Calu3 (cell line): ENCODE measurements around the gene EXOC6B. TPM values are rescaled to one million over a fixed set of nuclear protein-coding genes. Genes with fewer than 3 reads are reported as not detected.

Source experiments
- BruUV-seq: library from RNA; stranded (reverse); fragments of 400-500 nt; replicated peaks from 2 replicates; lab custom pipeline; 2021; lab: Mats Ljungman, UMichigan
- CTCF ChIA-PET: fragments of 300-600 bp; sonication (Branson Sonifier 250); formaldehyde crosslinking; loops from one replicate; lab custom pipeline; 2022; ENCODE audit warnings: antibody characterized with exemption; lab: Charles Lee
- DNase-seq: peaks from one replicate; pipeline ENCODE4 v3.0.0; 2022
- H3K27ac Mint-ChIP-seq: one replicate; pipeline ENCODE4 v1.8.0; 2022; ENCODE audit warnings: mixed read lengths; ENCODE audit not compliant: unreplicated experiment
- H3K27me3 Mint-ChIP-seq: one replicate; pipeline ENCODE4 v1.8.0; 2022; ENCODE audit warnings: mixed read lengths; ENCODE audit not compliant: unreplicated experiment
- H3K36me3 Mint-ChIP-seq: one replicate; pipeline ENCODE4 v1.8.0; 2022; ENCODE audit warnings: mild to moderate bottlenecking, moderate library complexity, mixed read lengths; ENCODE audit not compliant: insufficient read depth, unreplicated experiment
- H3K4me1 Mint-ChIP-seq: one replicate; pipeline ENCODE4 v1.8.0; 2022; ENCODE audit warnings: mild to moderate bottlenecking, low read depth, mixed read lengths; ENCODE audit not compliant: unreplicated experiment
- H3K4me3 Mint-ChIP-seq: one replicate; pipeline ENCODE4 v1.8.0; 2022; ENCODE audit warnings: mild to moderate bottlenecking, low read depth, moderate library complexity, mixed read lengths; ENCODE audit not compliant: unreplicated experiment
- H3K9me3 Mint-ChIP-seq: one replicate; pipeline ENCODE4 v1.8.0; 2022; ENCODE audit warnings: low read depth, mixed read lengths; ENCODE audit not compliant: unreplicated experiment
- intact Hi-C: fragments of 100-400 bp; cut with micrococcal nuclease; formaldehyde crosslinking; loops from one replicate; pipeline ENCODE4 v1.10.0; 2022; ENCODE audit not compliant: unreplicated experiment
- total RNA-seq: library from RNA; stranded (reverse); gene quantifications from 2 replicates; pipeline ENCODE4 v1.2.3, GENCODE V29; 2022
- TF ChIP-seq, protein P1 (sequence below): fragments of 200-600 bp; IDR thresholded peaks from one replicate; pipeline ENCODE4 v1.8.0; 2022; ENCODE audit warnings: antibody characterized with exemption; ENCODE audit not compliant: unreplicated experiment

The EXOC6B gene
- total RNA-seq, 1 experiment from 2014 or later: 26.6 TPM

DNA sequence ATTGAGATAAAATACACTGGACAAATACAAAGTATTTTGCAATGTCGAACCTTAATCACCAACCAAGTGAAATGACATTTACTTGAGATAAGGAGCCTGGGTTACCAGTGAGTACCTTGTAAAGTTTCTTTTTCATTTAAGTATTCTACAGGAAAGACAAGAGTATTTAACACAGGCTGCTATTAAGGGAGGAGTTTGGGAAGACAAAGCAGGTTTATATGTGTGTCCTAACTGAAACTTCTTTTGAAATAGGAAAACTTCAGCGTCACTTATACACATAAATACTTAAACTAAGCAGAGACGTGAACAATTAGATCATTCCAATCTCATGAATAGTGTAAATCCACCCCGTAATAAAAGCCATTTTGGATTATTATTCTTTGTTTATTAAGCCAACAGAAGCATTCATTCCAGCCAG is 551.4 kb downstream of the EXOC6B start:
- Mint-ChIP-seq H3K36me3 (no peaks in the 10 kb centered on the region), H3K27ac (no peak overlapping the region), H3K27me3 (no peaks in the 10 kb centered on the region), H3K4me1 (peaks cover 50% of the 10 kb centered on the region), H3K9me3 (no peaks in the 10 kb centered on the region), H3K4me3 (no peak overlapping the region)
- BruUV-seq: no TSS peak
- CTCF ChIA-PET: no interaction called here
- intact Hi-C loops: no loop called here
- DNase-seq: no peak
- TF ChIP-seq, protein P1, sequence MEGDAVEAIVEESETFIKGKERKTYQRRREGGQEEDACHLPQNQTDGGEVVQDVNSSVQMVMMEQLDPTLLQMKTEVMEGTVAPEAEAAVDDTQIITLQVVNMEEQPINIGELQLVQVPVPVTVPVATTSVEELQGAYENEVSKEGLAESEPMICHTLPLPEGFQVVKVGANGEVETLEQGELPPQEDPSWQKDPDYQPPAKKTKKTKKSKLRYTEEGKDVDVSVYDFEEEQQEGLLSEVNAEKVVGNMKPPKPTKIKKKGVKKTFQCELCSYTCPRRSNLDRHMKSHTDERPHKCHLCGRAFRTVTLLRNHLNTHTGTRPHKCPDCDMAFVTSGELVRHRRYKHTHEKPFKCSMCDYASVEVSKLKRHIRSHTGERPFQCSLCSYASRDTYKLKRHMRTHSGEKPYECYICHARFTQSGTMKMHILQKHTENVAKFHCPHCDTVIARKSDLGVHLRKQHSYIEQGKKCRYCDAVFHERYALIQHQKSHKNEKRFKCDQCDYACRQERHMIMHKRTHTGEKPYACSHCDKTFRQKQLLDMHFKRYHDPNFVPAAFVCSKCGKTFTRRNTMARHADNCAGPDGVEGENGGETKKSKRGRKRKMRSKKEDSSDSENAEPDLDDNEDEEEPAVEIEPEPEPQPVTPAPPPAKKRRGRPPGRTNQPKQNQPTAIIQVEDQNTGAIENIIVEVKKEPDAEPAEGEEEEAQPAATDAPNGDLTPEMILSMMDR: no peak

DNA sequence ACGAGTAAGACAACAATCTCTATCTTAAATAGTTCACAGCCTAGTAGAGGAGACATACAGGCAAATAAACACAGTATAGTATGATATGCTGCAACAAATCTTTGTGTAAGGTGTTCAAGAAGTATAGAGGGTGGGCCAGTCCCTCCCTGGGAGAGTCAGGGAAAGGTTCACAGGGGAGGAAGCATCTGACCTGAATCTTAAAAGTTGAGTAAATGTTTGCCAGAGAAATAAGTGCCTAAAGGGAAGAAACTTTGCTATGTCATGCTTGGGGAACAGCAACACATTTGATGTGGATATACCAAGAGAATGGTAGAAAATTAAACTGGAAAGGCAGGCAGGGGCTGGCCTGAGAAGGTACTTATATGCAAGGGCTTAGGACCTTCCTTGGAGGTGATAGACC is 552.4 kb downstream of the EXOC6B start:
- H3K4me1 Mint-ChIP-seq: peaks cover 50% of the 10 kb centered on the region
- no peaks in the 10 kb centered on the region for H3K27me3 Mint-ChIP-seq
- H3K9me3 Mint-ChIP-seq: no peaks in the 10 kb centered on the region
- CTCF ChIA-PET: no interaction called here
- TF ChIP-seq, protein P1: no peak
- H3K4me3 Mint-ChIP-seq: no peak overlapping the region
- H3K27ac Mint-ChIP-seq: no peak overlapping the region
- BruUV-seq: no TSS peak
- no peaks in the 10 kb centered on the region for H3K36me3 Mint-ChIP-seq
- intact Hi-C loops: no loop called here
- DNase-seq: no peak

DNA sequence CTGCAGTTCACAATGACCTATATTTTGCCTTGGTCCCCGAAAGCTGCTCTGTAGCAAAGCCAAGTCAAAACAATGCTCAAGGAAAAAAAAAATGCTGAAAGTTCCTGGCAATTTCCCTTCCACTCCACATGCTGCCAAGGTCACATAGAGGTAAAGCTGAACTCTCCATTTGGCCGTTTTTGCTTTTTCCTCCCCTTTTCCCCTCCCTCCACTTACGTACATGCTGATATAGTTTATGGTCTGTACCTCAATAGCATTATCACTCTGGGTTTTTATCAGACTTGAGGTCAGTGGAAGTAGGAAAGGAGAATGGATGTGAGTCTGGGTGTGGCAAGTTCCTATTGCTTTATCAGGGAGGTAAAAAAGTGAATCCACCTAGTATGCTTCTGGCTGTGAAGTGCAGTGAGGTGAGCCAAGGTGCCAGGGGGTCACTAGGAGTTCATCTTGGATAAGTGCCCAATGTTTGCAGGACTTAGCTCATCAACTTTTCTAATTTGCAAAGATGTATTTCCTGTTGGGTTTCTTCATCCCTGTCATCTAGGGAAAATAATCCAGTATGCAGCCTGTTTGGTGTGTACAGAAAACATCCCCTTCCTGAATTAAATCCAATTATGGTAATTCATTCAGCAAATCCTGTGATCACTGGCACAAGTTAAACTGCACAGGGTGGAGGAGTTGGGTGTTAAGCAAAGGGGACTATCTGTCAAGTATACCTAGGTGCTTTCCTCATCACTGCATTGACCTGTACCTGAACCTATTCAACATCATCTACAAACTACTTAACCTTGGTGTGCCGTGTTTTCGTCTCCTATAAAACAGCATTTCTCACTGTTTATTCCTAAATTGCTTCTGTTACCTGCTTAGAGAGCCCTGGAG is 553.8 kb downstream of the EXOC6B start:
- Mint-ChIP-seq H3K4me3 (no peak overlapping the region), H3K9me3 (no peaks in the 10 kb centered on the region), H3K27me3 (no peaks in the 10 kb centered on the region), H3K36me3 (no peaks in the 10 kb centered on the region), H3K4me1 (peaks cover 50% of the 10 kb centered on the region), H3K27ac (peak overlapping the region; percentile 30)
- TF ChIP-seq, protein P1: no peak
- CTCF ChIA-PET: no interaction called here
- BruUV-seq: no TSS peak
- peak; percentile 41 for DNase-seq
- intact Hi-C loops: loop anchor here (1.0 kb wide), 1 partner anchor 96 kb away; no protein-coding TSS in a partner anchor

DNA sequence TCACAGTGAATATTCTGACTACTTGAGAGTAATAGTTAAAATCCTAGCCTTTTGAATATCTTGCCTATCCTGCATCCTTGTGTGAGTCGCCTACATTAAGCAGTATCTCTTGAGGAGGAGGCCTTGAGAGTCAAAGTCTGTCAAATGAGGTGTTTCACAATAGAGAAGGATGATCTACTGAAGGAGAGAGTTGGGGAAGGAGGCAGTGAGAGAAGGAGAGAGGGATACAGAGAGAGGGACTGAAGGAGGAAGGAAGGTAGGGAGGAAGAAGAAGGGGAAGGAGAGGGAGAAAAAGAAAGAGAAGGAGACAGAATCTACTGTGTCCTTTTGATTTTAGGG is 554.6 kb downstream of the EXOC6B start:
- intact Hi-C loops: no loop called here
- DNase-seq: no peak
- Mint-ChIP-seq H3K4me3 (no peak overlapping the region), H3K36me3 (no peaks in the 10 kb centered on the region), H3K27me3 (no peaks in the 10 kb centered on the region), H3K27ac (peak overlapping the region; percentile 30), H3K4me1 (peaks cover 50% of the 10 kb centered on the region), H3K9me3 (no peaks in the 10 kb centered on the region)
- CTCF ChIA-PET: no interaction called here
- TF ChIP-seq, protein P1: no peak
- BruUV-seq: no TSS peak
